ENCODE results near the gene BLVRB. TPM values are rescaled to one million over a fixed set of nuclear protein-coding genes. Genes with fewer than 3 reads are reported as not detected.
"Not testable (repeated sequence)": the region's sequence is repeated elsewhere in the genome, so short reads cannot be mapped to it uniquely, and the experiment has no call there.

The BLVRB gene
- total RNA-seq, 1 experiment from 2014 or later, result 246 TPM

GRCh38 chr19:40492274-40492673 is 26.7 kb upstream of the BLVRB start:
- Histone ChIP-seq H3K4me3 (ENCODE audit: low read length) (no peak overlapping the region), H3K9me3 (ENCODE audit: low read length) (no peaks in the 10 kb centered on the region), H3K36me3 (ENCODE audit: low read depth, low read length) (no peaks in the 10 kb centered on the region), H3K9ac (ENCODE audit: low read length) (no peak overlapping the region), H3K4me2 (ENCODE audit: low read length) (no peak overlapping the region), H3K27me3 (ENCODE audit: low read length) (no peaks in the 10 kb centered on the region), H3K9me2 (replicated peaks; ENCODE audit: low read length) (no peaks in the 10 kb centered on the region), H3K27ac (ENCODE audit: low read length) (no peak overlapping the region), H3K4me1 (ENCODE audit: insufficient read depth, low read length) (no peaks in the 10 kb centered on the region), H2AFZ (ENCODE audit: low read length) (no peak overlapping the region), H3K79me2 (ENCODE audit: low read length) (no peaks in the 10 kb centered on the region), H3F3A (ENCODE audit: low read length, unreplicated experiment) (no peaks in the 10 kb centered on the region), H4K20me1 (ENCODE audit: low read length) (no peaks in the 10 kb centered on the region)
- DNase-seq, result no peak
- no peak for ATAC-seq
- BruUV-seq (replicated peaks), result no TSS peak
- ChIA-PET CTCF (interaction anchor here (0.5 kb wide), 1 partner anchor 187 kb away, joined by 5 read pairs; no protein-coding TSS in a partner anchor), POLR2A (ENCODE audit: unreplicated experiment) (no interaction called here)
- no peak for TF ChIP-seq EZH2 (IDR thresholded peaks at IDR 0.05; ENCODE audit: low read length, unreplicated experiment)
- no peak for TF ChIP-seq CTCF (conservative IDR thresholded peaks at IDR 0.05; ENCODE audit: low read depth, low read length)
- no peak for TF ChIP-seq EZH2phosphoT487 (IDR thresholded peaks at IDR 0.05; ENCODE audit: borderline replicate concordance, low read length)
- intact Hi-C loops (cut with micrococcal nuclease), result no loop called here

GRCh38 chr19:40489882-40490230 is 24.3 kb upstream of the BLVRB start:
- H3K4me3 ChIP-seq (ENCODE audit: low read length), result no peak overlapping the region
- no peak overlapping the region for H3K27ac ChIP-seq (ENCODE audit: low read length)
- no peak for TF ChIP-seq EZH2phosphoT487 (IDR thresholded peaks at IDR 0.05; ENCODE audit: borderline replicate concordance, low read length)
- H3K9ac ChIP-seq (ENCODE audit: low read length), result no peak overlapping the region
- no peaks in the 10 kb centered on the region for H3K79me2 ChIP-seq (ENCODE audit: low read length)
- no peaks in the 10 kb centered on the region for H3F3A ChIP-seq (ENCODE audit: low read length, unreplicated experiment)
- DNase-seq (no peak), ATAC-seq (no peak)
- no peak overlapping the region for H3K4me2 ChIP-seq (ENCODE audit: low read length)
- POLR2A ChIA-PET (ENCODE audit: unreplicated experiment), result no interaction called here
- intact Hi-C loops (cut with micrococcal nuclease), result no loop called here
- H4K20me1 ChIP-seq (ENCODE audit: low read length), result no peaks in the 10 kb centered on the region
- H2AFZ ChIP-seq (ENCODE audit: low read length), result no peak overlapping the region
- no TSS peak for BruUV-seq (replicated peaks)
- H3K36me3 ChIP-seq (ENCODE audit: low read depth, low read length), result no peaks in the 10 kb centered on the region
- no peaks in the 10 kb centered on the region for H3K4me1 ChIP-seq (ENCODE audit: insufficient read depth, low read length)
- no peaks in the 10 kb centered on the region for H3K27me3 ChIP-seq (ENCODE audit: low read length)
- H3K9me3 ChIP-seq (ENCODE audit: low read length), result no peaks in the 10 kb centered on the region
- CTCF ChIA-PET, result no interaction called here
- no peaks in the 10 kb centered on the region for H3K9me2 ChIP-seq (replicated peaks; ENCODE audit: low read length)

GRCh38 chr19:40486017-40486416 is 20.5 kb upstream of the BLVRB start:
- no peak overlapping the region for H3K4me3 ChIP-seq (ENCODE audit: low read length)
- no peaks in the 10 kb centered on the region for H3K27me3 ChIP-seq (ENCODE audit: low read length)
- DNase-seq (no peak), ATAC-seq (no peak)
- H3K79me2 ChIP-seq (ENCODE audit: low read length), result no peaks in the 10 kb centered on the region
- no peaks in the 10 kb centered on the region for H3K36me3 ChIP-seq (ENCODE audit: low read depth, low read length)
- H3K9ac ChIP-seq (ENCODE audit: low read length), result no peak overlapping the region
- H3K9me2 ChIP-seq (replicated peaks; ENCODE audit: low read length), result no peaks in the 10 kb centered on the region
- TF ChIP-seq CTCF (conservative IDR thresholded peaks at IDR 0.05; ENCODE audit: low read depth, low read length) (no peak), EZH2 (IDR thresholded peaks at IDR 0.05; ENCODE audit: low read length, unreplicated experiment) (no peak), EZH2phosphoT487 (IDR thresholded peaks at IDR 0.05; ENCODE audit: borderline replicate concordance, low read length) (no peak)
- no TSS peak for BruUV-seq (replicated peaks)
- no peaks in the 10 kb centered on the region for H4K20me1 ChIP-seq (ENCODE audit: low read length)
- no peaks in the 10 kb centered on the region for H3K4me1 ChIP-seq (ENCODE audit: insufficient read depth, low read length)
- POLR2A ChIA-PET (ENCODE audit: unreplicated experiment), result no interaction called here
- no peaks in the 10 kb centered on the region for H3K9me3 ChIP-seq (ENCODE audit: low read length)
- CTCF ChIA-PET, result no interaction called here
- no peaks in the 10 kb centered on the region for H3F3A ChIP-seq (ENCODE audit: low read length, unreplicated experiment)
- no peak overlapping the region for H2AFZ ChIP-seq (ENCODE audit: low read length)
- H3K4me2 ChIP-seq (ENCODE audit: low read length), result no peak overlapping the region
- H3K27ac ChIP-seq (ENCODE audit: low read length), result no peak overlapping the region
- intact Hi-C loops (cut with micrococcal nuclease), result no loop called here

GRCh38 chr19:40475878-40476644 is 10.5 kb upstream of the BLVRB start:
- POLR2A ChIA-PET (ENCODE audit: unreplicated experiment); H3K9me2 ChIP-seq (replicated peaks; ENCODE audit: low read length); H3K4me3 ChIP-seq (ENCODE audit: low read length); H3K27ac ChIP-seq (ENCODE audit: low read length); H3K9me3 ChIP-seq (ENCODE audit: low read length); ATAC-seq; H3K79me2 ChIP-seq (ENCODE audit: low read length); H3F3A ChIP-seq (ENCODE audit: low read length, unreplicated experiment); H2AFZ ChIP-seq (ENCODE audit: low read length); H3K36me3 ChIP-seq (ENCODE audit: low read depth, low read length); H3K4me2 ChIP-seq (ENCODE audit: low read length); H3K4me1 ChIP-seq (ENCODE audit: insufficient read depth, low read length); CTCF ChIA-PET; H3K9ac ChIP-seq (ENCODE audit: low read length); H3K27me3 ChIP-seq (ENCODE audit: low read length); intact Hi-C loops (cut with micrococcal nuclease); BruUV-seq (replicated peaks); H4K20me1 ChIP-seq (ENCODE audit: low read length); DNase-seq: not testable (repeated sequence)

Data from PC-3 (cell line).